K562 (cell line): ENCODE results near the gene PIWIL1. TPM values are rescaled to one million over a fixed set of nuclear protein-coding genes. Genes with fewer than 3 reads are reported as not detected.

Experiments
- ATAC-seq: fragments of 200-7000 bp; cut with Tn5 transposase; 3 replicates; pipeline ENCODE4 v1.9.1; 2020; ENCODE audit warnings: moderate library complexity
- BruUV-seq: library from RNA; stranded (reverse); fragments of 400-500 nt; replicated peaks from 2 replicates; lab custom pipeline; 2021; lab: Mats Ljungman, UMichigan
- CTCF ChIA-PET: fragments of 300-600 bp; formaldehyde crosslinking; extraction: SDS; loops from one replicate; lab custom pipeline; 2021; ENCODE audit warnings: low intra/inter-chr PET ratio; lab: Yijun Ruan, JAX
- POLR2A ChIA-PET: fragments of 300-600, 350-650 bp; sonication (Branson Sonifier 250); formaldehyde crosslinking; extraction: SDS; loops from one replicate; lab custom pipeline; 2021; ENCODE audit warnings: antibody characterized with exemption, inconsistent platforms; lab: Yijun Ruan, JAX
- DNase-seq, 4 experiments: peaks; one replicate each; pipeline versions ENCODE4 v3.0.0 to v3.0.0-alpha.2; 2011 to 2018; ENCODE audit warnings: low spot score in 3 of 4, mixed read lengths in 3 of 4; ENCODE audit errors: extremely low read depth in 1 of 4
- FAIRE-seq: peaks from 2 replicates; lab custom pipeline; 2011; peaks lifted over from hg19 to GRCh38; lab: Jason Lieb, UNC
- H2AFZ ChIP-seq: 2 replicates; pipeline ENCODE4 v1.6.0; 2011; ENCODE audit warnings: low read depth, low read length, control low read depth, inconsistent platforms
- H3K27ac ChIP-seq: fragments of 200-600 bp; 3 replicates; pipeline ENCODE4 v1.8.0; 2011; ENCODE audit warnings: low read depth, mild to moderate bottlenecking, control low read depth, inconsistent platforms, low read length, moderate library complexity, mixed read lengths; ENCODE audit errors: extremely low read depth
- H3K27me3 ChIP-seq, 2 experiments: fragments of 300-600 bp in 1 of 2; 2 replicates in 1 of 2; 3 replicates in 1 of 2; pipeline versions ENCODE4 v1.6.0 to v1.8.0; 2011; ENCODE audit warnings: inconsistent platforms in 2 of 2, low read length in 2 of 2, mild to moderate bottlenecking in 1 of 2, mixed read lengths in 1 of 2, moderate library complexity in 1 of 2; ENCODE audit not compliant: control insufficient read depth in 2 of 2, insufficient read depth in 2 of 2
- H3K36me3 ChIP-seq: fragments of 300-600 bp; 3 replicates; pipeline ENCODE4 v1.8.0; 2011; ENCODE audit warnings: mild to moderate bottlenecking, low read length, inconsistent platforms; ENCODE audit not compliant: control insufficient read depth, insufficient read depth
- H3K4me1 ChIP-seq, 2 experiments: fragments of 200-600 bp in 1 of 2; replicated peaks in 1 of 2; 2 replicates in 1 of 2; 3 replicates in 1 of 2; pipeline versions ENCODE4 v1.5.1 to v1.8.0; 2011; ENCODE audit warnings: inconsistent platforms in 2 of 2, low read length in 2 of 2, mild to moderate bottlenecking in 1 of 2, mixed read lengths in 1 of 2, moderate library complexity in 1 of 2; ENCODE audit not compliant: control insufficient read depth in 2 of 2, insufficient read depth in 2 of 2
- H3K4me2 ChIP-seq: 2 replicates; pipeline ENCODE4 v1.6.1; 2011; ENCODE audit warnings: low read length, control low read depth, inconsistent platforms, mixed read lengths; ENCODE audit not compliant: insufficient read depth
- H3K4me3 ChIP-seq: fragments of 200-600 bp; sonication (generic), shearing (Covaris generic); 2 replicates; pipeline ENCODE4 v1.5.1; 2016; ENCODE audit warnings: control low read depth, inconsistent platforms
- H3K79me2 ChIP-seq: fragments of 200-600 bp; 3 replicates; pipeline ENCODE4 v1.8.0; 2011; ENCODE audit warnings: low read length, inconsistent platforms; ENCODE audit not compliant: control insufficient read depth, insufficient read depth
- H3K9ac ChIP-seq, 2 experiments: 2 replicates each; pipeline versions ENCODE4 v1.6.0 to v1.6.1; 2011; ENCODE audit warnings: low read depth in 2 of 2, low read length in 2 of 2, control low read depth in 1 of 2, inconsistent platforms in 1 of 2, mild to moderate bottlenecking in 1 of 2, mixed read lengths in 1 of 2; ENCODE audit not compliant: insufficient read depth in 1 of 2
- H3K9me1 ChIP-seq: one replicate; pipeline ENCODE4 v1.6.0; 2011; ENCODE audit warnings: inconsistent platforms, mild to moderate bottlenecking, low read length, moderate library complexity; ENCODE audit not compliant: control insufficient read depth, insufficient read depth
- H3K9me3 ChIP-seq: replicated peaks from 2 replicates; pipeline ENCODE4 v1.5.1; 2011; ENCODE audit warnings: low read depth, low read length, inconsistent platforms; ENCODE audit not compliant: control insufficient read depth, insufficient read depth
- H4K20me1 ChIP-seq: replicated peaks from 2 replicates; pipeline ENCODE4 v1.6.1; 2011; ENCODE audit warnings: low read length, inconsistent platforms, mixed read lengths; ENCODE audit not compliant: control insufficient read depth, insufficient read depth
- BRD9 ChIP-seq: fragments of 450-650 bp; IDR thresholded peaks from 2 replicates; pipeline ENCODE4 v1.6.1; 2018; ENCODE audit warnings: low read depth; ENCODE audit not compliant: partially characterized antibody
- E4F1 ChIP-seq: fragments of 250-450 bp; sonication (Bioruptor Pico); IDR thresholded peaks from 2 replicates; pipeline ENCODE4 v1.5.0; 2021; ENCODE audit warnings: mild to moderate bottlenecking, borderline replicate concordance
- GABPB1 ChIP-seq: sonication (generic); formaldehyde crosslinking; IDR thresholded peaks from 2 replicates; pipeline ENCODE4 v1.8.0; 2022; ENCODE audit warnings: mild to moderate bottlenecking, missing genetic modification reagents
- HDAC2 ChIP-seq: fragments of 450-650 bp; IDR thresholded peaks from 2 replicates; pipeline ENCODE4 v1.6.1; 2016; ENCODE audit warnings: mild to moderate bottlenecking
- NFIC ChIP-seq: fragments of 450-650 bp; IDR thresholded peaks from 2 replicates; pipeline ENCODE4 v1.6.1; 2017; ENCODE audit warnings: mild to moderate bottlenecking, inconsistent platforms
- NR1H2 ChIP-seq: sonication (generic); formaldehyde crosslinking; IDR thresholded peaks from 2 replicates; pipeline ENCODE4 v1.4.0; 2020; ENCODE audit warnings: mild to moderate bottlenecking, missing genetic modification reagents
- ZHX1 ChIP-seq: fragments of 150-350 bp; conservative IDR thresholded peaks from 2 replicates; pipeline ENCODE4 v1.6.1; 2014; ENCODE audit warnings: low read length
- WGBS: fragments of 100-300 bp; shearing (Covaris generic); methylation state at CpG from one replicate; pipeline ENCODE4 v1.1.6; 2016; ENCODE audit warnings: low coverage, mixed read lengths; ENCODE audit not compliant: insufficient coverage; ENCODE audit errors: missing lambda C conversion rate; 5-methylcytosine and 5-hydroxymethylcytosine counted together
- in situ Hi-C: fragments of 300-500 bp; cut with MboI; formaldehyde crosslinking; loops from 4 replicates; pipeline ENCODE4 v1.15.0; 2018; ENCODE audit warnings: inconsistent platforms, mixed read lengths
- intact Hi-C: fragments of 100-400 bp; cut with micrococcal nuclease; formaldehyde crosslinking; loops from 2 replicates; pipeline ENCODE4 v1.14.2; 2022
- polyA plus RNA-seq, 8 experiments: library from polyadenylated mRNA; depleted of rRNA in 4 of 8; stranded (reverse) in 5 of 8; unstranded in 3 of 8; fragments of >200 nt; fragmentation: Nextera tagmentation in 2 of 8; fragmentation: Illumina TruSeq in 1 of 8; extraction: Ambion mirVana in 2 of 8; extraction: Trizol in 1 of 8; gene quantifications; 2 replicates each; pipeline versions ENCODE4 v1.2.1 to v1.2.3, GENCODE V29; 2011 to 2014; ENCODE audit warnings: inconsistent platforms in 1 of 8, missing spikeins in 1 of 8
- total RNA-seq, 7 experiments: library from RNA; depleted of rRNA in 6 of 7; stranded (reverse); fragments of >200 nt in 6 of 7; fragmentation: Illumina TruSeq in 2 of 7; extraction: Trizol in 2 of 7; gene quantifications; 2 replicates each; pipeline versions ENCODE4 v1.2.1 to v1.2.3, GENCODE V29; 2011 to 2021; ENCODE audit warnings: low replicate concordance in 1 of 7

PIWIL1 gene
- total and polyA plus RNA-seq, 9 of the 15 experiments (the other 6 are each of a cell fraction or from before 2014, with no cell fraction given) = not detected

DNA sequence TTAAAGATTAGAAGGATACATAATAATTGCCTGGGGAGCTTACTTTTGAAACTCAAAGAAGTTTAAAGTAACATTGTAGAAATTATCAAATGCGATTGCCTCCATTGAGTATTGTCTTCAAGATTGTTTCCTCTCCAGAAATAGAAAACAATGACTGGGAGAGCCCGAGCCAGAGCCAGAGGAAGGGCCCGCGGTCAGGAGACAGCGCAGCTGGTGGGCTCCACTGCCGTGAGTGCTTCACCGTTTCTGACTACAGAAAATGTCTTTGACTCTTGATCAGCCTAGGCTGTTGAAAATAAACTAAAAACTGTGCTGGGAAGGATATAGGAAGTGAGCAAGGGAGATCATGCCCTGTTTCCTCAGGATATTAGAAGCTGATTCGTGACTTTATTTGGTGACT is 4.8 kb downstream of the PIWIL1 start:
- Histone ChIP-seq H4K20me1 (no peaks in the 10 kb centered on the region), H3K4me1 (no peaks in the 10 kb centered on the region), H3K4me3 (no peak overlapping the region), H3K9me3 (no peaks in the 10 kb centered on the region), H3K9ac (no peak overlapping the region), H3K9me1 (no peaks in the 10 kb centered on the region), H3K36me3 (no peaks in the 10 kb centered on the region), H3K79me2 (no peaks in the 10 kb centered on the region), H3K27ac (no peak overlapping the region), H2AFZ (no peak overlapping the region), H3K27me3 (peaks cover 0 to 10% of the 10 kb centered on the region in 2 experiments; a peak in 1 of 5 replicates), H3K4me2 (no peak overlapping the region)
- ATAC-seq (no peak), DNase-seq (no peak), FAIRE-seq (no peak)
- CTCF ChIA-PET = no interaction called here
- POLR2A ChIA-PET = no interaction called here
- WGBS = 1% methylated on average over 8 of the region's 8 CpGs
- intact Hi-C loops (loop anchor here (5.0 kb wide), 1 partner anchor 405 kb away; no protein-coding TSS in a partner anchor), in situ Hi-C loops (no loop called here)
- no TSS peak for BruUV-seq
- no peak for TF ChIP-seq E4F1 (CRISPR knock-in tag)
- TF ChIP-seq GABPB1 = no peak
- no peak for TF ChIP-seq ZHX1
- TF ChIP-seq HDAC2 = no peak
- no peak for TF ChIP-seq BRD9
- TF ChIP-seq NFIC = no peak
- no peak for TF ChIP-seq NR1H2
